Measurements from ENCODE around the gene SLC6A6. TPM values are rescaled to one million over a fixed set of nuclear protein-coding genes. Genes with fewer than 3 reads are reported as not detected.

Gene SLC6A6
- total RNA-seq, 1 experiment from 2014 or later: 72.6 TPM

- no peak overlapping the region for H3K27ac ChIP-seq (ENCODE audit: insufficient read length, low read depth, low read length)
Measured at GRCh38 chr3:14497321-14497720, 94.9 kb downstream of the SLC6A6 start.

More at GRCh38 chr3:14497321-14497720, 94.9 kb downstream of the SLC6A6 start:
- H3K56ac ChIP-seq (ENCODE audit: insufficient read length, low read depth, low read length): no peak overlapping the region
- H2BK5ac ChIP-seq (ENCODE audit: insufficient read length, low read length): no peak overlapping the region
- Mint-ChIP-seq H3K4me3 (no peak overlapping the region), H3K36me3 (ENCODE audit: insufficient read depth in 1 of 3, low read depth in 3 of 3) (no peaks in the 10 kb centered on the region), H3K9me3 (peaks cover 4 to 10% of the 10 kb centered on the region in 2 experiments; a peak in 4 of 5 replicates), H3K27ac (peak overlapping the region in 1 of 3 experiments; percentile 5; a peak in 2 of 7 replicates), H3K4me1 (peaks cover 6% of the 10 kb centered on the region in 2 experiments), H3K27me3 (ENCODE audit: low read depth) (peaks cover 18% of the 10 kb centered on the region)
- H3T11ph ChIP-seq (ENCODE audit: low read length): no peak overlapping the region
- H3K4me2 ChIP-seq (ENCODE audit: insufficient read depth, insufficient read length, low read length): no peak overlapping the region
- H3K4ac ChIP-seq (ENCODE audit: low read depth, low read length): no peak overlapping the region
- no peak overlapping the region for H4K8ac ChIP-seq (replicated peaks; ENCODE audit: insufficient read length, low read depth, low read length)
- TF ChIP-seq CTCF (conservative IDR thresholded peaks at IDR 0.05): peak; percentile 58
- H3K23ac ChIP-seq (ENCODE audit: insufficient read length, low read depth, low read length): no peak overlapping the region
- H2BK12ac ChIP-seq (ENCODE audit: insufficient read length, low read depth, low read length): no peak overlapping the region
- no peak overlapping the region for H2BK20ac ChIP-seq (ENCODE audit: low read depth, low read length, poor library complexity, severe bottlenecking)
- no peaks in the 10 kb centered on the region for H3K27me3 ChIP-seq (ENCODE audit: insufficient read depth, low read length)
- DNase-seq: peak; percentile 69
- no peak overlapping the region for H2BK120ac ChIP-seq (ENCODE audit: low read depth, low read length, poor library complexity, severe bottlenecking)
- H3K14ac ChIP-seq (ENCODE audit: insufficient read depth, low read length): no peak overlapping the region
- H4K91ac ChIP-seq (ENCODE audit: insufficient read length, low read depth, low read length): no peak overlapping the region
- no peaks in the 10 kb centered on the region for H3K23me2 ChIP-seq (ENCODE audit: insufficient read length, low read depth, low read length, poor library complexity, severe bottlenecking)
- H4K20me1 ChIP-seq (ENCODE audit: control insufficient read depth, insufficient read depth, insufficient read length): no peaks in the 10 kb centered on the region
- H3K9me3 ChIP-seq (ENCODE audit: control insufficient read depth, low read depth, low read length): no peaks in the 10 kb centered on the region
- no peaks in the 10 kb centered on the region for H3K79me2 ChIP-seq (ENCODE audit: insufficient read depth, low read length)
- H3K18ac ChIP-seq (ENCODE audit: insufficient read length, low read depth, low read length): no peak overlapping the region
- no peak overlapping the region for H2AFZ ChIP-seq (ENCODE audit: low read length)
- H2BK15ac ChIP-seq (ENCODE audit: low read depth, low read length): no peak overlapping the region
- H2AK5ac ChIP-seq (ENCODE audit: insufficient read length, low read length): no peak overlapping the region
- no peaks in the 10 kb centered on the region for H3K79me1 ChIP-seq (ENCODE audit: insufficient read depth, low read depth, low read length, poor library complexity, severe bottlenecking)
- H4K5ac ChIP-seq (ENCODE audit: insufficient read length, low read depth, low read length): no peak overlapping the region
- no peaks in the 10 kb centered on the region for H3K4me1 ChIP-seq (ENCODE audit: insufficient read depth, low read length)
- WGBS (ENCODE audit: extremely low coverage, insufficient read length, low lambda C conversion rate): no CpG with 5 or more reads among the region's 10 CpGs
- no peak overlapping the region for H3K9ac ChIP-seq (ENCODE audit: extremely low read depth, insufficient read length, low read length)

All from H9 (cell line).